GM12878 (cell line): ENCODE measurements around the gene METTL1. TPM values are rescaled to one million over a fixed set of nuclear protein-coding genes. Genes with fewer than 3 reads are reported as not detected.

ENCODE experiments used
- ATAC-seq: fragments of 200-7000 bp; cut with Tn5 transposase; 3 replicates; pipeline ENCODE4 v1.9.1; 2020; ENCODE audit warnings: mild to moderate bottlenecking, moderate library complexity
- BruUV-seq: library from RNA; stranded (reverse); fragments of 400-500 nt; replicated peaks from 2 replicates; lab custom pipeline; 2021; lab: Mats Ljungman, UMichigan
- CTCF ChIA-PET: fragments of 300-600 bp; sonication (Branson Sonifier 250); formaldehyde crosslinking; extraction: SDS; loops from one replicate; lab custom pipeline; 2021; ENCODE audit warnings: inconsistent platforms; lab: Yijun Ruan, JAX
- POLR2A ChIA-PET: fragments of 350-600 bp; formaldehyde crosslinking; extraction: SDS; loops from one replicate; lab custom pipeline; 2021; ENCODE audit warnings: inconsistent platforms; lab: Charles Lee
- RAD21 ChIA-PET: fragments of 300-600 bp; sonication (Branson Sonifier 250); formaldehyde crosslinking; loops from one replicate; lab custom pipeline; 2023; ENCODE audit warnings: antibody characterized with exemption; ENCODE audit not compliant: unreplicated experiment; lab: Charles Lee
- SMC1A ChIA-PET: fragments of 300-600 bp; sonication (Branson Sonifier 250); formaldehyde crosslinking; loops from one replicate; lab custom pipeline; 2023; ENCODE audit not compliant: unreplicated experiment, uncharacterized antibody; lab: Charles Lee
- DNase-seq: peaks from one replicate; pipeline ENCODE4 v3.0.0-alpha.2; 2011; ENCODE audit warnings: low read depth, low spot score
- FAIRE-seq: peaks from 3 replicates; lab custom pipeline; 2011; peaks lifted over from hg19 to GRCh38; lab: Jason Lieb, UNC
- H2AFZ ChIP-seq: 2 replicates; pipeline ENCODE4 v1.6.0; 2011; ENCODE audit warnings: low read depth, low read length, control low read depth; ENCODE audit not compliant: control insufficient read depth
- H3K27ac ChIP-seq: 2 replicates; pipeline ENCODE4 v1.5.1; 2011; ENCODE audit warnings: control low read depth; ENCODE audit not compliant: control insufficient read depth, insufficient read depth
- H3K27me3 ChIP-seq, 2 experiments: replicated peaks in 1 of 2; 2 replicates each; pipeline versions ENCODE4 v1.6.0 to v1.6.1; 2011; ENCODE audit warnings: low read length in 1 of 2; ENCODE audit not compliant: control insufficient read depth in 2 of 2, insufficient read depth in 2 of 2
- H3K36me3 ChIP-seq, 2 experiments: 2 replicates each; pipeline ENCODE4 v1.5.1; 2011; ENCODE audit warnings: low read length in 1 of 2; ENCODE audit not compliant: control insufficient read depth in 2 of 2, insufficient read depth in 2 of 2
- H3K4me1 ChIP-seq: 2 replicates; pipeline ENCODE4 v1.6.1; 2011; ENCODE audit warnings: mild to moderate bottlenecking, low read length, moderate library complexity, mixed read lengths; ENCODE audit not compliant: control insufficient read depth, insufficient read depth
- H3K4me2 ChIP-seq: 2 replicates; pipeline ENCODE4 v1.6.0; 2011; ENCODE audit warnings: control low read depth; ENCODE audit not compliant: control insufficient read depth, insufficient read depth
- H3K4me3 ChIP-seq: fragments of 200-600 bp; sonication (generic); 2 replicates; pipeline ENCODE4 v1.5.1; 2016
- H3K79me2 ChIP-seq: 2 replicates; pipeline ENCODE4 v1.6.0; 2011; ENCODE audit warnings: low read length; ENCODE audit not compliant: control insufficient read depth, insufficient read depth
- H3K9ac ChIP-seq: 2 replicates; pipeline ENCODE4 v1.8.0; 2011; ENCODE audit warnings: low read length, control low read depth, mixed read lengths; ENCODE audit not compliant: control insufficient read depth, insufficient read depth
- H3K9me3 ChIP-seq: replicated peaks from 3 replicates; pipeline ENCODE4 v1.5.1; 2011; ENCODE audit warnings: mild to moderate bottlenecking, low read length; ENCODE audit not compliant: control insufficient read depth, insufficient read depth
- H4K20me1 ChIP-seq: 2 replicates; pipeline ENCODE4 v1.6.0; 2011; ENCODE audit not compliant: control insufficient read depth, insufficient read depth
- ATF7 ChIP-seq: fragments of 450-650 bp; IDR thresholded peaks from 2 replicates; pipeline ENCODE4 v1.6.1; 2016; ENCODE audit warnings: low read depth, mild to moderate bottlenecking
- LARP7 ChIP-seq: fragments of 450-650 bp; IDR thresholded peaks from 2 replicates; pipeline ENCODE4 v1.6.1; 2017; ENCODE audit warnings: mild to moderate bottlenecking
- NR2F1 ChIP-seq: fragments of 450-650 bp; conservative IDR thresholded peaks from 2 replicates; pipeline ENCODE4 v1.6.1; 2017; ENCODE audit warnings: mild to moderate bottlenecking
- RAD21 ChIP-seq: IDR thresholded peaks from 2 replicates; pipeline ENCODE4 v1.6.1; 2011; ENCODE audit warnings: mild to moderate bottlenecking, low read depth, low read length, moderate library complexity; ENCODE audit not compliant: insufficient read depth
- SMAD5 ChIP-seq: IDR thresholded peaks from 2 replicates; pipeline ENCODE4 v1.6.1; 2016; ENCODE audit warnings: antibody characterized with exemption, low read depth
- ZBTB33 ChIP-seq: fragments of 450-650 bp; IDR thresholded peaks from 2 replicates; pipeline ENCODE4 v1.6.1; 2017; ENCODE audit warnings: mild to moderate bottlenecking
- WGBS: methylation state at CpG from one replicate; pipeline ENCODE4 v1.1.6; 2016; ENCODE audit warnings: low lambda C conversion rate; ENCODE audit not compliant: insufficient replicate concordance, insufficient coverage; ENCODE audit errors: missing lambda C conversion rate; 5-methylcytosine and 5-hydroxymethylcytosine counted together
- in situ Hi-C: fragments of 300-500 bp; cut with MboI; formaldehyde crosslinking; loops from 9 replicates; pipeline ENCODE4 v1.14.3; 2018; ENCODE audit warnings: mixed read lengths
- intact Hi-C: fragments of 100-400 bp; cut with micrococcal nuclease; formaldehyde crosslinking; loops from one replicate; pipeline ENCODE4 v1.14.2; 2022; ENCODE audit not compliant: unreplicated experiment
- polyA plus RNA-seq, 11 experiments: library from polyadenylated mRNA; depleted of rRNA in 4 of 11; unstranded in 6 of 11; stranded (reverse) in 5 of 11; fragments of >200 nt; fragmentation: Nextera tagmentation in 4 of 11; fragmentation: Illumina TruSeq in 1 of 11; extraction: Ambion mirVana in 4 of 11; extraction: Trizol in 1 of 11; gene quantifications; 1 replicate in 1 of 11; 2 replicates in 10 of 11; pipeline versions ENCODE4 v1.2.1 to v1.2.3, GENCODE V29; 2011 to 2016; ENCODE audit warnings: inconsistent platforms in 2 of 11, missing spikeins in 2 of 11, low read depth in 1 of 11
- total RNA-seq, 4 experiments: library from RNA; depleted of rRNA in 3 of 4; stranded (reverse); fragments of >200 nt in 3 of 4; fragmentation: Illumina TruSeq in 1 of 4; extraction: Trizol in 1 of 4; gene quantifications; 2 replicates each; pipeline versions ENCODE4 v1.2.1 to v1.2.3, GENCODE V29; 2013 to 2021

Gene METTL1
- total and polyA plus RNA-seq, 10 of the 15 experiments (the other 5 are each of a cell fraction or from before 2014, with no cell fraction given) = 11.3 to 44.3 (median 30.6) TPM

GRCh38 chr12:57752668-57753000 lies 19.3 kb downstream of the METTL1 start:
- no peaks in the 10 kb centered on the region for H3K27me3 ChIP-seq
- H3K79me2 ChIP-seq = peaks cover 30% of the 10 kb centered on the region
- SMC1A ChIA-PET = no interaction called here
- no peak for DNase-seq
- peak overlapping the region; percentile 63; the same call in 1 of the 2 replicates for H3K4me3 ChIP-seq
- H3K9me3 ChIP-seq = no peaks in the 10 kb centered on the region
- RAD21 ChIA-PET = interaction anchor here (1.1 kb wide), 1 partner anchor 91 kb away, joined by 3 read pairs; no protein-coding TSS in a partner anchor
- no peak for FAIRE-seq
- H2AFZ ChIP-seq = peak overlapping the region; percentile 57
- H3K27ac ChIP-seq = no peak overlapping the region
- no peaks in the 10 kb centered on the region for H4K20me1 ChIP-seq
- BruUV-seq = no TSS peak
- H3K9ac ChIP-seq = no peak overlapping the region
- in situ Hi-C loops (no loop called here), intact Hi-C loops (loop anchor here (10.0 kb wide), 1 partner anchor 278 kb away; the partner anchor contains the start of gene ARHGAP9)
- no peak for ATAC-seq
- POLR2A ChIA-PET = interaction anchor here (0.6 to 1.2 kb wide), 2 partner anchors 11 to 29 kb away, joined by 4 to 18 read pairs; no protein-coding TSS in a partner anchor
- peaks cover 27% of the 10 kb centered on the region for H3K4me1 ChIP-seq
- CTCF ChIA-PET = interaction anchor here (0.7 to 1.2 kb wide), 2 partner anchors 9 to 143 kb away, joined by 3 read pairs; no protein-coding TSS in a partner anchor
- H3K36me3 ChIP-seq = peaks cover 6 to 8% of the 10 kb centered on the region in 2 experiments
- no peak for TF ChIP-seq RAD21
- TF ChIP-seq ZBTB33 = no peak
- no peak for TF ChIP-seq SMAD5
- TF ChIP-seq ATF7 = no peak
- no peak; the same call in 1 of the 2 replicates for TF ChIP-seq NR2F1
- TF ChIP-seq LARP7 = 0 out of 2 replicates have a peak, but pooled peaks have one; percentile 10
- TF ChIP-seq, all 136 proteins: peak for 1
- 0% methylated on average over 5 of the region's 5 CpGs for WGBS
- H3K4me2 ChIP-seq = peak overlapping the region; percentile 77
